ENCODE measurements around the gene DNAH3. TPM values are rescaled to one million over a fixed set of nuclear protein-coding genes. Genes with fewer than 3 reads are reported as not detected.

The DNAH3 gene
- total and polyA plus RNA-seq, 2 of the 13 experiments (the other 11 are each of a cell fraction or from before 2014, with no cell fraction given) = 0.07 to 0.08 TPM

DNA sequence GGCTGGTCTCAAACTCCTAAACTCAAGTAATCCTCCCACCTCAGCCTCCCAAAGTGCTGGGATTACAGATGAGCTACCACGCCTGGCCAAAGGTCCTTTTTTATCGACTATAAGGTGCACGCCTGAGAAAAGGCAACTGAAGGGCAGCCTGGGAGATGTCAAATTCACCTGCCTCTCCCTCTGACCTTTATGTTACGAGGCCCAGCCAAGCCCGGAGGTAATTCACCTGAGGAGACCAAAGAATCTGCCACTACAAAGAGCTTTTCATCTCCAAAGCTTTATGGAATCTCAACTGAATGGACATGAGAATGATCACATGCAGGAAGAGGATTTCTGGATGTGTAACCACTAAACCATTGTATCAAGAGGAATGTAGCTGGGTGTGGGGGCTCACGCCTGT is 212.9 kb downstream of the DNAH3 start (continued):
- TF ChIP-seq, protein P1, sequence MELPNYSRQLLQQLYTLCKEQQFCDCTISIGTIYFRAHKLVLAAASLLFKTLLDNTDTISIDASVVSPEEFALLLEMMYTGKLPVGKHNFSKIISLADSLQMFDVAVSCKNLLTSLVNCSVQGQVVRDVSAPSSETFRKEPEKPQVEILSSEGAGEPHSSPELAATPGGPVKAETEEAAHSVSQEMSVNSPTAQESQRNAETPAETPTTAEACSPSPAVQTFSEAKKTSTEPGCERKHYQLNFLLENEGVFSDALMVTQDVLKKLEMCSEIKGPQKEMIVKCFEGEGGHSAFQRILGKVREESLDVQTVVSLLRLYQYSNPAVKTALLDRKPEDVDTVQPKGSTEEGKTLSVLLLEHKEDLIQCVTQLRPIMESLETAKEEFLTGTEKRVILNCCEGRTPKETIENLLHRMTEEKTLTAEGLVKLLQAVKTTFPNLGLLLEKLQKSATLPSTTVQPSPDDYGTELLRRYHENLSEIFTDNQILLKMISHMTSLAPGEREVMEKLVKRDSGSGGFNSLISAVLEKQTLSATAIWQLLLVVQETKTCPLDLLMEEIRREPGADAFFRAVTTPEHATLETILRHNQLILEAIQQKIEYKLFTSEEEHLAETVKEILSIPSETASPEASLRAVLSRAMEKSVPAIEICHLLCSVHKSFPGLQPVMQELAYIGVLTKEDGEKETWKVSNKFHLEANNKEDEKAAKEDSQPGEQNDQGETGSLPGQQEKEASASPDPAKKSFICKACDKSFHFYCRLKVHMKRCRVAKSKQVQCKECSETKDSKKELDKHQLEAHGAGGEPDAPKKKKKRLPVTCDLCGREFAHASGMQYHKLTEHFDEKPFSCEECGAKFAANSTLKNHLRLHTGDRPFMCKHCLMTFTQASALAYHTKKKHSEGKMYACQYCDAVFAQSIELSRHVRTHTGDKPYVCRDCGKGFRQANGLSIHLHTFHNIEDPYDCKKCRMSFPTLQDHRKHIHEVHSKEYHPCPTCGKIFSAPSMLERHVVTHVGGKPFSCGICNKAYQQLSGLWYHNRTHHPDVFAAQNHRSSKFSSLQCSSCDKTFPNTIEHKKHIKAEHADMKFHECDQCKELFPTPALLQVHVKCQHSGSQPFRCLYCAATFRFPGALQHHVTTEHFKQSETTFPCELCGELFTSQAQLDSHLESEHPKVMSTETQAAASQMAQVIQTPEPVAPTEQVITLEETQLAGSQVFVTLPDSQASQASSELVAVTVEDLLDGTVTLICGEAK (IDR thresholded peaks at IDR 0.05) = no peak
- TF ChIP-seq, protein P1 (CRISPR knock-in tag; IDR thresholded peaks at IDR 0.05) = peak; percentile 33; the same call in 1 of the 2 replicates
- 0 out of 2 replicates have a peak, but pooled peaks have one; percentile 9 for TF ChIP-seq HNF4A (CRISPR knock-in tag; IDR thresholded peaks at IDR 0.05)
- TF ChIP-seq TCF7 (IDR thresholded peaks at IDR 0.05; ENCODE audit: low read depth) = no peak
- TF ChIP-seq, protein P2, sequence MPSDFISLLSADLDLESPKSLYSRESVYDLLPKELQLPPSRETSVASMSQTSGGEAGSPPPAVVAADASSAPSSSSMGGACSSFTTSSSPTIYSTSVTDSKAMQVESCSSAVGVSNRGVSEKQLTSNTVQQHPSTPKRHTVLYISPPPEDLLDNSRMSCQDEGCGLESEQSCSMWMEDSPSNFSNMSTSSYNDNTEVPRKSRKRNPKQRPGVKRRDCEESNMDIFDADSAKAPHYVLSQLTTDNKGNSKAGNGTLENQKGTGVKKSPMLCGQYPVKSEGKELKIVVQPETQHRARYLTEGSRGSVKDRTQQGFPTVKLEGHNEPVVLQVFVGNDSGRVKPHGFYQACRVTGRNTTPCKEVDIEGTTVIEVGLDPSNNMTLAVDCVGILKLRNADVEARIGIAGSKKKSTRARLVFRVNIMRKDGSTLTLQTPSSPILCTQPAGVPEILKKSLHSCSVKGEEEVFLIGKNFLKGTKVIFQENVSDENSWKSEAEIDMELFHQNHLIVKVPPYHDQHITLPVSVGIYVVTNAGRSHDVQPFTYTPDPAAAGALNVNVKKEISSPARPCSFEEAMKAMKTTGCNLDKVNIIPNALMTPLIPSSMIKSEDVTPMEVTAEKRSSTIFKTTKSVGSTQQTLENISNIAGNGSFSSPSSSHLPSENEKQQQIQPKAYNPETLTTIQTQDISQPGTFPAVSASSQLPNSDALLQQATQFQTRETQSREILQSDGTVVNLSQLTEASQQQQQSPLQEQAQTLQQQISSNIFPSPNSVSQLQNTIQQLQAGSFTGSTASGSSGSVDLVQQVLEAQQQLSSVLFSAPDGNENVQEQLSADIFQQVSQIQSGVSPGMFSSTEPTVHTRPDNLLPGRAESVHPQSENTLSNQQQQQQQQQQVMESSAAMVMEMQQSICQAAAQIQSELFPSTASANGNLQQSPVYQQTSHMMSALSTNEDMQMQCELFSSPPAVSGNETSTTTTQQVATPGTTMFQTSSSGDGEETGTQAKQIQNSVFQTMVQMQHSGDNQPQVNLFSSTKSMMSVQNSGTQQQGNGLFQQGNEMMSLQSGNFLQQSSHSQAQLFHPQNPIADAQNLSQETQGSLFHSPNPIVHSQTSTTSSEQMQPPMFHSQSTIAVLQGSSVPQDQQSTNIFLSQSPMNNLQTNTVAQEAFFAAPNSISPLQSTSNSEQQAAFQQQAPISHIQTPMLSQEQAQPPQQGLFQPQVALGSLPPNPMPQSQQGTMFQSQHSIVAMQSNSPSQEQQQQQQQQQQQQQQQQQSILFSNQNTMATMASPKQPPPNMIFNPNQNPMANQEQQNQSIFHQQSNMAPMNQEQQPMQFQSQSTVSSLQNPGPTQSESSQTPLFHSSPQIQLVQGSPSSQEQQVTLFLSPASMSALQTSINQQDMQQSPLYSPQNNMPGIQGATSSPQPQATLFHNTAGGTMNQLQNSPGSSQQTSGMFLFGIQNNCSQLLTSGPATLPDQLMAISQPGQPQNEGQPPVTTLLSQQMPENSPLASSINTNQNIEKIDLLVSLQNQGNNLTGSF (CRISPR knock-in tag; IDR thresholded peaks at IDR 0.05) = 0 out of 2 replicates have a peak, but pooled peaks have one; percentile 42
- TF ChIP-seq ZFP36L1 (CRISPR knock-in tag; IDR thresholded peaks at IDR 0.05) = no peak
- TF ChIP-seq ZNF317 (CRISPR knock-in tag; IDR thresholded peaks at IDR 0.05) = no peak
- no peak for TF ChIP-seq ZNF496 (CRISPR knock-in tag; IDR thresholded peaks at IDR 0.05; ENCODE audit: insufficient replicate concordance)
- no peak for TF ChIP-seq ZNF713 (CRISPR knock-in tag; IDR thresholded peaks at IDR 0.05)

All from HepG2 (cell line).